Skeletal muscle satellite cell (primary cell): Measurements from ENCODE around the gene TSPAN9.

Experiments used
- H3K27me3 ChIP-seq: 2 replicates; pipeline ENCODE4 v1.7.0; 2013; ENCODE audit warnings: low read length; ENCODE audit not compliant: control insufficient read depth, insufficient read depth
- H3K36me3 ChIP-seq: 2 replicates; pipeline ENCODE4 v1.7.0; 2013; ENCODE audit warnings: mild to moderate bottlenecking, control low read depth, low read length; ENCODE audit not compliant: insufficient read depth
- H3K4me1 ChIP-seq: 2 replicates; pipeline ENCODE4 v1.7.0; 2013; ENCODE audit warnings: low read length; ENCODE audit not compliant: control insufficient read depth, insufficient read depth
- H3K4me2 ChIP-seq: 2 replicates; pipeline ENCODE4 v1.7.0; 2013; ENCODE audit warnings: mild to moderate bottlenecking, low read length
- H3K4me3 ChIP-seq: 2 replicates; pipeline ENCODE4 v1.7.0; 2013; ENCODE audit warnings: low read length
- H3K9ac ChIP-seq: 2 replicates; pipeline ENCODE4 v1.7.0; 2013; ENCODE audit warnings: mild to moderate bottlenecking, low read depth, low read length, moderate library complexity
- H3K9me3 ChIP-seq: replicated peaks from 2 replicates; pipeline ENCODE4 v1.7.0; 2013; ENCODE audit warnings: mild to moderate bottlenecking, control low read depth, low read length

The TSPAN9 gene

GRCh38 chr12:3038166-3038565 lies 39.0 kb upstream of the TSPAN9 start:
- H3K36me3 ChIP-seq = peaks cover 38% of the 10 kb centered on the region
- H3K4me1 ChIP-seq = peaks cover 13% of the 10 kb centered on the region
- H3K9ac ChIP-seq = no peak overlapping the region
- H3K4me2 ChIP-seq = no peak overlapping the region
- no peaks in the 10 kb centered on the region for H3K9me3 ChIP-seq
- no peak overlapping the region for H3K4me3 ChIP-seq
- H3K27me3 ChIP-seq = no peaks in the 10 kb centered on the region

- Histone ChIP-seq H3K4me1 (peaks cover 4% of the 10 kb centered on the region), H3K9me3 (no peaks in the 10 kb centered on the region), H3K4me2 (no peak overlapping the region), H3K36me3 (peaks cover 38% of the 10 kb centered on the region), H3K4me3 (no peak overlapping the region), H3K27me3 (no peaks in the 10 kb centered on the region), H3K9ac (no peak overlapping the region)
These were observed 38.2 kb upstream of the TSPAN9 start for GRCh38 chr12:3038926-3039510.

GRCh38 chr12:3040026-3040656 lies 37.0 kb upstream of the TSPAN9 start:
- Histone ChIP-seq H3K4me3 (no peak overlapping the region), H3K27me3 (no peaks in the 10 kb centered on the region), H3K9ac (no peak overlapping the region), H3K36me3 (peaks cover 38% of the 10 kb centered on the region), H3K4me1 (no peaks in the 10 kb centered on the region), H3K9me3 (no peaks in the 10 kb centered on the region), H3K4me2 (no peak overlapping the region)

GRCh38 chr12:3040663-3041544 lies 36.3 kb upstream of the TSPAN9 start:
- Histone ChIP-seq H3K4me3 (no peak overlapping the region), H3K36me3 (peaks cover 38% of the 10 kb centered on the region), H3K4me1 (no peaks in the 10 kb centered on the region), H3K27me3 (no peaks in the 10 kb centered on the region), H3K9ac (no peak overlapping the region), H3K9me3 (no peaks in the 10 kb centered on the region), H3K4me2 (no peak overlapping the region)

GRCh38 chr12:3041558-3042164 lies 35.5 kb upstream of the TSPAN9 start:
- Histone ChIP-seq H3K9ac (no peak overlapping the region), H3K4me3 (no peak overlapping the region), H3K4me2 (no peak overlapping the region), H3K4me1 (peaks cover 6% of the 10 kb centered on the region), H3K27me3 (no peaks in the 10 kb centered on the region), H3K36me3 (peaks cover 38% of the 10 kb centered on the region), H3K9me3 (no peaks in the 10 kb centered on the region)

GRCh38 chr12:3042394-3042793 lies 34.8 kb upstream of the TSPAN9 start:
- Histone ChIP-seq H3K4me1 (peaks cover 9% of the 10 kb centered on the region), H3K9me3 (no peaks in the 10 kb centered on the region), H3K4me2 (no peak overlapping the region), H3K9ac (no peak overlapping the region), H3K4me3 (no peak overlapping the region), H3K36me3 (peaks cover 38% of the 10 kb centered on the region), H3K27me3 (no peaks in the 10 kb centered on the region)

GRCh38 chr12:3042826-3043225 lies 34.4 kb upstream of the TSPAN9 start:
- Histone ChIP-seq H3K4me2 (no peak overlapping the region), H3K9ac (no peak overlapping the region), H3K4me3 (no peak overlapping the region), H3K9me3 (no peaks in the 10 kb centered on the region), H3K27me3 (peaks cover 4% of the 10 kb centered on the region), H3K36me3 (peaks cover 36% of the 10 kb centered on the region), H3K4me1 (peaks cover 9% of the 10 kb centered on the region)

GRCh38 chr12:3043406-3043805 lies 33.8 kb upstream of the TSPAN9 start:
- Histone ChIP-seq H3K4me1 (peaks cover 9% of the 10 kb centered on the region), H3K36me3 (peaks cover 30% of the 10 kb centered on the region), H3K4me2 (no peak overlapping the region), H3K9me3 (no peaks in the 10 kb centered on the region), H3K9ac (no peak overlapping the region), H3K4me3 (no peak overlapping the region), H3K27me3 (peaks cover 10% of the 10 kb centered on the region)

- H3K4me1 ChIP-seq = peaks cover 9% of the 10 kb centered on the region
- H3K4me2 ChIP-seq = no peak overlapping the region
- no peak overlapping the region for H3K4me3 ChIP-seq
- H3K9me3 ChIP-seq = no peaks in the 10 kb centered on the region
- peaks cover 27% of the 10 kb centered on the region for H3K36me3 ChIP-seq
- H3K9ac ChIP-seq = no peak overlapping the region
- peaks cover 17% of the 10 kb centered on the region for H3K27me3 ChIP-seq
These were observed 33.0 kb upstream of the TSPAN9 start for GRCh38 chr12:3044141-3044630.

GRCh38 chr12:3045494-3045893 lies 31.7 kb upstream of the TSPAN9 start:
- Histone ChIP-seq H3K4me3 (no peak overlapping the region), H3K27me3 (peaks cover 26% of the 10 kb centered on the region), H3K9me3 (no peaks in the 10 kb centered on the region), H3K36me3 (peaks cover 16% of the 10 kb centered on the region), H3K9ac (no peak overlapping the region), H3K4me1 (peaks cover 9% of the 10 kb centered on the region), H3K4me2 (no peak overlapping the region)

GRCh38 chr12:3045989-3046388 lies 31.2 kb upstream of the TSPAN9 start:
- Histone ChIP-seq H3K4me3 (no peak overlapping the region), H3K9me3 (no peaks in the 10 kb centered on the region), H3K36me3 (peaks cover 11% of the 10 kb centered on the region), H3K9ac (no peak overlapping the region), H3K4me1 (peaks cover 9% of the 10 kb centered on the region), H3K4me2 (no peak overlapping the region), H3K27me3 (peaks cover 26% of the 10 kb centered on the region)
